ENCODE measurements around the gene RCN2. TPM values are rescaled to one million over a fixed set of nuclear protein-coding genes. Genes with fewer than 3 reads are reported as not detected.

RCN2 gene
- total and polyA plus RNA-seq, 2 experiments from 2014 or later = 170 to 327 TPM

DNA sequence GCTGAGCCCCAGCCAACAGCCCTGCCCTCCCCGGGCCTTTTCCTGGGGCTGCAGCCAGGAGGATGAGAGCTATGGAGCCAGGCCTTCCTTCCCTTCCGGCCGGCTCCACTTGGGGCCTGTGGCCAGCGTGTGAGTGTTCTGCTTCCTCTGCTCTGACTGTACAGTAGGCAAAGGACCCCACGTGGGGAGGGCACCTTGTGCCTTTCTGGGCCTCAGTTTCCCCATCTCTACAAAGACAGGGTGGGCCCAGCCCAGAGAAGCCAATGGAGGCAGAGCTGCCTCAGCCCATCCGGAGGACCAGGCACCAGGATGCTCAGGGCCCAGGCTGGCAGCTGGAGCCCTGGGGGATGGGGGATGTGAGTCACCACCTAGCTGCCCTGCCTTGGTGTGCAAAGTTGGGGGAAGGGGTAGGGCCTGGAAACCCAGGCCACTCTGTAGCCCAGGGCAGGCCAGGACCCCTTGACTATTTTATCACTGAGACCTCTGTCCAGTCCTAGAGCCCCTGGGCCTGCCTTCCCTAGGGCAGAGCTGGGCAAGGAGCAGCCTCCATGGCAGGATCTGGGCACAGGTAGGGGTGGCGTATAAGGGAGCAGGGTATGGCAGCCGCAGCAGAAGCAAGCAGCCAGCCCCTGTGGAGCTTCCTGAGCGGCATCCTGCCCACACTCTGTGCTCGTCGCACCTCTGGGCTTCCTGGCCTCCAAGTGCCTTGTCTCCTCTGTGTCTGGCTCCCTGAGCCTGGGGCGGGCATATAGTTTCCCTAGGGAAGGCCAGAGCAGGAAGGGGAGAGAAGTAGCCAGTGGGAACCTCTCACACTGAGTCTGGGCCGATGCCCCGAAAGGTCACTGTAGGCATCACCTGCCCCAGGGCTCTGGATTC, 65.2 kb downstream of the RCN2 start:
- no peak for DNase-seq (ENCODE audit: low spot score)
- no peaks in the 10 kb centered on the region for H3K36me3 Mint-ChIP-seq (ENCODE audit: low read depth)

More for the DNA sequence above, 65.2 kb downstream of the RCN2 start:
- Mint-ChIP-seq H3K4me3 (no peak overlapping the region), H3K27me3 (ENCODE audit: insufficient read depth, low read depth, poor library complexity) (peaks cover 5% of the 10 kb centered on the region), H3K9me3 (no peaks in the 10 kb centered on the region), H3K4me1 (no peaks in the 10 kb centered on the region), H3K27ac (no peak overlapping the region)
- H2AFZ ChIP-seq = no peak overlapping the region
- ATAC-seq = no peak
- H3F3A ChIP-seq (replicated peaks; ENCODE audit: low read depth) = no peaks in the 10 kb centered on the region
- no peaks in the 10 kb centered on the region for H3K9me2 ChIP-seq (ENCODE audit: insufficient read depth)
- H3K4me2 ChIP-seq = no peak overlapping the region
- no peaks in the 10 kb centered on the region for H4K20me1 ChIP-seq (replicated peaks; ENCODE audit: insufficient read depth)
- H3K27ac ChIP-seq (ENCODE audit: low read depth) = no peak overlapping the region
- no peaks in the 10 kb centered on the region for H3K36me3 ChIP-seq (ENCODE audit: insufficient read depth)
- H3K4me1 ChIP-seq (ENCODE audit: insufficient read depth) = no peaks in the 10 kb centered on the region
- TF ChIP-seq, protein P1, sequence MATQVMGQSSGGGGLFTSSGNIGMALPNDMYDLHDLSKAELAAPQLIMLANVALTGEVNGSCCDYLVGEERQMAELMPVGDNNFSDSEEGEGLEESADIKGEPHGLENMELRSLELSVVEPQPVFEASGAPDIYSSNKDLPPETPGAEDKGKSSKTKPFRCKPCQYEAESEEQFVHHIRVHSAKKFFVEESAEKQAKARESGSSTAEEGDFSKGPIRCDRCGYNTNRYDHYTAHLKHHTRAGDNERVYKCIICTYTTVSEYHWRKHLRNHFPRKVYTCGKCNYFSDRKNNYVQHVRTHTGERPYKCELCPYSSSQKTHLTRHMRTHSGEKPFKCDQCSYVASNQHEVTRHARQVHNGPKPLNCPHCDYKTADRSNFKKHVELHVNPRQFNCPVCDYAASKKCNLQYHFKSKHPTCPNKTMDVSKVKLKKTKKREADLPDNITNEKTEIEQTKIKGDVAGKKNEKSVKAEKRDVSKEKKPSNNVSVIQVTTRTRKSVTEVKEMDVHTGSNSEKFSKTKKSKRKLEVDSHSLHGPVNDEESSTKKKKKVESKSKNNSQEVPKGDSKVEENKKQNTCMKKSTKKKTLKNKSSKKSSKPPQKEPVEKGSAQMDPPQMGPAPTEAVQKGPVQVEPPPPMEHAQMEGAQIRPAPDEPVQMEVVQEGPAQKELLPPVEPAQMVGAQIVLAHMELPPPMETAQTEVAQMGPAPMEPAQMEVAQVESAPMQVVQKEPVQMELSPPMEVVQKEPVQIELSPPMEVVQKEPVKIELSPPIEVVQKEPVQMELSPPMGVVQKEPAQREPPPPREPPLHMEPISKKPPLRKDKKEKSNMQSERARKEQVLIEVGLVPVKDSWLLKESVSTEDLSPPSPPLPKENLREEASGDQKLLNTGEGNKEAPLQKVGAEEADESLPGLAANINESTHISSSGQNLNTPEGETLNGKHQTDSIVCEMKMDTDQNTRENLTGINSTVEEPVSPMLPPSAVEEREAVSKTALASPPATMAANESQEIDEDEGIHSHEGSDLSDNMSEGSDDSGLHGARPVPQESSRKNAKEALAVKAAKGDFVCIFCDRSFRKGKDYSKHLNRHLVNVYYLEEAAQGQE (IDR thresholded peaks at IDR 0.05; ENCODE audit: unreplicated experiment) = no peak
- no peak for TF ChIP-seq CREB1 (CRISPR knock-in tag; IDR thresholded peaks at IDR 0.05; ENCODE audit: low read depth)
- no peak for TF ChIP-seq NANOG (IDR thresholded peaks at IDR 0.05; ENCODE audit: borderline replicate concordance)
- no peak for TF ChIP-seq EZH2 (IDR thresholded peaks at IDR 0.05; ENCODE audit: low read depth, unreplicated experiment)
- TF ChIP-seq JUNB (IDR thresholded peaks at IDR 0.05; ENCODE audit: unreplicated experiment) = no peak
- TF ChIP-seq, protein P2, sequence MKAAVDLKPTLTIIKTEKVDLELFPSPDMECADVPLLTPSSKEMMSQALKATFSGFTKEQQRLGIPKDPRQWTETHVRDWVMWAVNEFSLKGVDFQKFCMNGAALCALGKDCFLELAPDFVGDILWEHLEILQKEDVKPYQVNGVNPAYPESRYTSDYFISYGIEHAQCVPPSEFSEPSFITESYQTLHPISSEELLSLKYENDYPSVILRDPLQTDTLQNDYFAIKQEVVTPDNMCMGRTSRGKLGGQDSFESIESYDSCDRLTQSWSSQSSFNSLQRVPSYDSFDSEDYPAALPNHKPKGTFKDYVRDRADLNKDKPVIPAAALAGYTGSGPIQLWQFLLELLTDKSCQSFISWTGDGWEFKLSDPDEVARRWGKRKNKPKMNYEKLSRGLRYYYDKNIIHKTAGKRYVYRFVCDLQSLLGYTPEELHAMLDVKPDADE (IDR thresholded peaks at IDR 0.05) = no peak
- TF ChIP-seq, protein P3, sequence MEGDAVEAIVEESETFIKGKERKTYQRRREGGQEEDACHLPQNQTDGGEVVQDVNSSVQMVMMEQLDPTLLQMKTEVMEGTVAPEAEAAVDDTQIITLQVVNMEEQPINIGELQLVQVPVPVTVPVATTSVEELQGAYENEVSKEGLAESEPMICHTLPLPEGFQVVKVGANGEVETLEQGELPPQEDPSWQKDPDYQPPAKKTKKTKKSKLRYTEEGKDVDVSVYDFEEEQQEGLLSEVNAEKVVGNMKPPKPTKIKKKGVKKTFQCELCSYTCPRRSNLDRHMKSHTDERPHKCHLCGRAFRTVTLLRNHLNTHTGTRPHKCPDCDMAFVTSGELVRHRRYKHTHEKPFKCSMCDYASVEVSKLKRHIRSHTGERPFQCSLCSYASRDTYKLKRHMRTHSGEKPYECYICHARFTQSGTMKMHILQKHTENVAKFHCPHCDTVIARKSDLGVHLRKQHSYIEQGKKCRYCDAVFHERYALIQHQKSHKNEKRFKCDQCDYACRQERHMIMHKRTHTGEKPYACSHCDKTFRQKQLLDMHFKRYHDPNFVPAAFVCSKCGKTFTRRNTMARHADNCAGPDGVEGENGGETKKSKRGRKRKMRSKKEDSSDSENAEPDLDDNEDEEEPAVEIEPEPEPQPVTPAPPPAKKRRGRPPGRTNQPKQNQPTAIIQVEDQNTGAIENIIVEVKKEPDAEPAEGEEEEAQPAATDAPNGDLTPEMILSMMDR (conservative IDR thresholded peaks at IDR 0.05; ENCODE audit: low read depth in 2 of 2) = no peak
- TF ChIP-seq ZNF114 (CRISPR knock-in tag; IDR thresholded peaks at IDR 0.05) = no peak
- TF ChIP-seq, protein P4, sequence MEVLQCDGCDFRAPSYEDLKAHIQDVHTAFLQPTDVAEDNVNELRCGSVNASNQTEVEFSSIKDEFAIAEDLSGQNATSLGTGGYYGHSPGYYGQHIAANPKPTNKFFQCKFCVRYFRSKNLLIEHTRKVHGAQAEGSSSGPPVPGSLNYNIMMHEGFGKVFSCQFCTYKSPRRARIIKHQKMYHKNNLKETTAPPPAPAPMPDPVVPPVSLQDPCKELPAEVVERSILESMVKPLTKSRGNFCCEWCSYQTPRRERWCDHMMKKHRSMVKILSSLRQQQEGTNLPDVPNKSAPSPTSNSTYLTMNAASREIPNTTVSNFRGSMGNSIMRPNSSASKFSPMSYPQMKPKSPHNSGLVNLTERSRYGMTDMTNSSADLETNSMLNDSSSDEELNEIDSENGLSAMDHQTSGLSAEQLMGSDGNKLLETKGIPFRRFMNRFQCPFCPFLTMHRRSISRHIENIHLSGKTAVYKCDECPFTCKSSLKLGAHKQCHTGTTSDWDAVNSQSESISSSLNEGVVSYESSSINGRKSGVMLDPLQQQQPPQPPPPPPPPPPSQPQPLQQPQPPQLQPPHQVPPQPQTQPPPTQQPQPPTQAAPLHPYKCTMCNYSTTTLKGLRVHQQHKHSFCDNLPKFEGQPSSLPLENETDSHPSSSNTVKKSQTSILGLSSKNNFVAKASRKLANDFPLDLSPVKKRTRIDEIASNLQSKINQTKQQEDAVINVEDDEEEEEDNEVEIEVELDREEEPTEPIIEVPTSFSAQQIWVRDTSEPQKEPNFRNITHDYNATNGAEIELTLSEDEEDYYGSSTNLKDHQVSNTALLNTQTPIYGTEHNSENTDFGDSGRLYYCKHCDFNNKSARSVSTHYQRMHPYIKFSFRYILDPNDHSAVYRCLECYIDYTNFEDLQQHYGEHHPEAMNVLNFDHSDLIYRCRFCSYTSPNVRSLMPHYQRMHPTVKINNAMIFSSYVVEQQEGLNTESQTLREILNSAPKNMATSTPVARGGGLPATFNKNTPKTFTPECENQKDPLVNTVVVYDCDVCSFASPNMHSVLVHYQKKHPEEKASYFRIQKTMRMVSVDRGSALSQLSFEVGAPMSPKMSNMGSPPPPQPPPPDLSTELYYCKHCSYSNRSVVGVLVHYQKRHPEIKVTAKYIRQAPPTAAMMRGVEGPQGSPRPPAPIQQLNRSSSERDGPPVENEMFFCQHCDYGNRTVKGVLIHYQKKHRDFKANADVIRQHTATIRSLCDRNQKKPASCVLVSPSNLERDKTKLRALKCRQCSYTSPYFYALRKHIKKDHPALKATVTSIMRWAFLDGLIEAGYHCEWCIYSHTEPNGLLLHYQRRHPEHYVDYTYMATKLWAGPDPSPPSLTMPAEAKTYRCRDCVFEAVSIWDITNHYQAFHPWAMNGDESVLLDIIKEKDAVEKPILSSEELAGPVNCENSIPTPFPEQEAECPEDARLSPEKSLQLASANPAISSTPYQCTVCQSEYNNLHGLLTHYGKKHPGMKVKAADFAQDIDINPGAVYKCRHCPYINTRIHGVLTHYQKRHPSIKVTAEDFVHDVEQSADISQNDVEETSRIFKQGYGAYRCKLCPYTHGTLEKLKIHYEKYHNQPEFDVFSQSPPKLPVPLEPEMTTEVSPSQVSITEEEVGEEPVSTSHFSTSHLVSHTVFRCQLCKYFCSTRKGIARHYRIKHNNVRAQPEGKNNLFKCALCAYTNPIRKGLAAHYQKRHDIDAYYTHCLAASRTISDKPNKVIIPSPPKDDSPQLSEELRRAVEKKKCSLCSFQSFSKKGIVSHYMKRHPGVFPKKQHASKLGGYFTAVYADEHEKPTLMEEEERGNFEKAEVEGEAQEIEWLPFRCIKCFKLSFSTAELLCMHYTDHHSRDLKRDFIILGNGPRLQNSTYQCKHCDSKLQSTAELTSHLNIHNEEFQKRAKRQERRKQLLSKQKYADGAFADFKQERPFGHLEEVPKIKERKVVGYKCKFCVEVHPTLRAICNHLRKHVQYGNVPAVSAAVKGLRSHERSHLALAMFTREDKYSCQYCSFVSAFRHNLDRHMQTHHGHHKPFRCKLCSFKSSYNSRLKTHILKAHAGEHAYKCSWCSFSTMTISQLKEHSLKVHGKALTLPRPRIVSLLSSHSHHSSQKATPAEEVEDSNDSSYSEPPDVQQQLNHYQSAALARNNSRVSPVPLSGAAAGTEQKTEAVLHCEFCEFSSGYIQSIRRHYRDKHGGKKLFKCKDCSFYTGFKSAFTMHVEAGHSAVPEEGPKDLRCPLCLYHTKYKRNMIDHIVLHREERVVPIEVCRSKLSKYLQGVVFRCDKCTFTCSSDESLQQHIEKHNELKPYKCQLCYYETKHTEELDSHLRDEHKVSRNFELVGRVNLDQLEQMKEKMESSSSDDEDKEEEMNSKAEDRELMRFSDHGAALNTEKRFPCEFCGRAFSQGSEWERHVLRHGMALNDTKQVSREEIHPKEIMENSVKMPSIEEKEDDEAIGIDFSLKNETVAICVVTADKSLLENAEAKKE (CRISPR knock-in tag; IDR thresholded peaks at IDR 0.05) = no peak
- TF ChIP-seq POLR2AphosphoS5 (IDR thresholded peaks at IDR 0.05; ENCODE audit: low read depth) = no peak
- no peaks in the 10 kb centered on the region for H3K27me3 ChIP-seq (ENCODE audit: insufficient read depth)
- no peaks in the 10 kb centered on the region for H3K79me2 ChIP-seq (replicated peaks; ENCODE audit: insufficient read depth)
- H3K4me3 ChIP-seq = no peak overlapping the region
